OCI-LY7 (cell line): ENCODE measurements around the gene DCLRE1B.

Experiments
- CTCF ChIP-seq: fragments of 200-600 bp; sonication (generic); conservative IDR thresholded peaks from 2 replicates; pipeline ENCODE4 v1.5.1; 2014; ENCODE audit warnings: mild to moderate bottlenecking, antibody characterized with exemption, low read length, moderate library complexity, mixed read lengths
- EZH2phosphoT487 ChIP-seq: fragments of 200-600 bp; sonication (generic); IDR thresholded peaks from 2 replicates; pipeline ENCODE4 v1.6.1; 2018; ENCODE audit warnings: low read depth, borderline replicate concordance, mild to moderate bottlenecking, mixed run types, antibody characterized with exemption, low read length, moderate library complexity, mixed read lengths

GRCh38 chr1:113872219-113872935 is 32.7 kb upstream of the DCLRE1B start:
- TF ChIP-seq CTCF (no peak), EZH2phosphoT487 (no peak)
